ENCODE results near the gene S100A10. TPM values are rescaled to one million over a fixed set of nuclear protein-coding genes. Genes with fewer than 3 reads are reported as not detected.

S100A10 gene
- polyA plus RNA-seq, 1 experiment = 40.3 TPM

DNA sequence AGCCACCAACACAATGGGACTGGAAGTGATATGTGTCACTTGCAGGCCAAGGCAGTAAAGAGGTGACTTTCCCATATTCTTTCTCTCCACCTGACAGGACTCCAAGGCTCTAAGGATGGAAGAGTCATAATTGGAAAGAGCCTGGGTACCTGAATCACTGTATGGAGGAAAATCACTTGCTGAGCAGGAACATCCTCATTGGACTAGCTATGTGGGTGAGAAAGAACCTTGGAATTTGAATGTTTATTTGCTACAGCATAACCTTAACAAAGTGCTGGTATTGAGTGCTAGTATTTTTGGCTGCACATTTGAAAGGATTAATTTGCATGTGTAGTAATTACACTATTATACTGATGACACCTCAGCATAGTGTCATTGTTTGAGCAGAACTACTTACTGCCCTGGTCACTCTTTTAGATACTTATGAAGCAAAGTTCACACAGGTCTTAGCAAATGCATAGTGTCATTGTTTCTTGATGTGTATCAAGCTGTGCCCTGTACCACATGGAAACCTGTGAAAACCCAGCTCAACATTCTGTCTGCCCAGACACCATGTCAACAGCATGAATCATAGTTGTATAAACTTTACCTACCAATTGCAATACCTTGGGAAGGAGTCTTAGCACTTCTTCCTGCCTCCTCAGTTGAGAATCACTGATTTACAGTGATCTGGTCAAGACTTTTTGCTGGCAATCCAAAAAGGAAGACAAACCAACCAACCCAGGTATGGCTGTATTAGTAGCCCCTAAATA lies 5.1 kb upstream of the S100A10 start:
- no peak for TF ChIP-seq CTCF (IDR thresholded peaks at IDR 0.05; ENCODE audit: insufficient read depth, low read depth, low read length)
- CTCF ChIA-PET = interaction anchor here (0.6 to 14.5 kb wide), 10 partner anchors 10 to 568 kb away, joined by 3 to 315 read pairs (median 8); no protein-coding TSS in a partner anchor
- POLR2A ChIA-PET = no interaction called here
- Histone ChIP-seq H3K27me3 (ENCODE audit: control insufficient read depth, insufficient read depth, low read length) (peaks cover 4% of the 10 kb centered on the region), H3K36me3 (ENCODE audit: control insufficient read depth, insufficient read depth, low read length) (no peaks in the 10 kb centered on the region), H3K4me3 (ENCODE audit: low read depth, low read length) (no peak overlapping the region)
- no peak for DNase-seq (ENCODE audit: low read depth)

- no peak overlapping the region for H3K4me3 ChIP-seq (ENCODE audit: low read depth, low read length)
- CTCF ChIA-PET = interaction anchor here (1.6 to 14.5 kb wide), 3 partner anchors 30 to 89 kb away, joined by 4 to 315 read pairs (median 299); no protein-coding TSS in a partner anchor
- TF ChIP-seq CTCF (IDR thresholded peaks at IDR 0.05; ENCODE audit: insufficient read depth, low read depth, low read length) = no peak
- POLR2A ChIA-PET = no interaction called here
- no peak for DNase-seq (ENCODE audit: low read depth)
- H3K27me3 ChIP-seq (ENCODE audit: control insufficient read depth, insufficient read depth, low read length) = no peaks in the 10 kb centered on the region
- H3K36me3 ChIP-seq (ENCODE audit: control insufficient read depth, insufficient read depth, low read length) = no peaks in the 10 kb centered on the region
These were observed 3.6 kb upstream of the S100A10 start for GRCh38 chr1:151997284-151997570.

DNA sequence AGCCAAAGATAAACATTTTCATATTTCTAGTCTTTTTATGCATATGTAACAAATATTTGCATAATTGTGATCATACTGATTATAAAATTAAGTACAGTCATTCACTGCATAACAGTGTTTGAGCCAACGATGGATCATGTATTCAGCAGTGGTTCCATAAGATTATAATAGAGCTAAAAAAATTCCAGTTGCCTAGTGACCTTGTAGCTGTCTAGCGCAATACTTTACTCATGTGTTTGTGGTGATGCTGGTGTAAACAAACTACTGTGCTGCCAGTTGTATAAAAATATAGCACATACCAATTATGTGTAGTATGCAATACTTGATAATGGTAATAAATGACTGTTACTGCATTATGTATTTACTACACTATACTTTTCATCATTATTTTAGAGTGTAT lies 2.1 kb upstream of the S100A10 start:
- no peaks in the 10 kb centered on the region for H3K36me3 ChIP-seq (ENCODE audit: control insufficient read depth, insufficient read depth, low read length)
- ChIA-PET CTCF (interaction anchor here (0.8 to 14.5 kb wide), 5 partner anchors 8 to 69 kb away, joined by 4 to 315 read pairs (median 8); no protein-coding TSS in a partner anchor), POLR2A (no interaction called here)
- TF ChIP-seq CTCF (IDR thresholded peaks at IDR 0.05; ENCODE audit: insufficient read depth, low read depth, low read length) = no peak
- H3K27me3 ChIP-seq (ENCODE audit: control insufficient read depth, insufficient read depth, low read length) = no peaks in the 10 kb centered on the region
- no peak overlapping the region for H3K4me3 ChIP-seq (ENCODE audit: low read depth, low read length)
- DNase-seq (ENCODE audit: low read depth) = no peak

- CTCF ChIA-PET = interaction anchor here (0.7 to 14.5 kb wide), 7 partner anchors 9 to 61 kb away, joined by 3 to 315 read pairs (median 5); no protein-coding TSS in a partner anchor
- TF ChIP-seq CTCF (IDR thresholded peaks at IDR 0.05; ENCODE audit: insufficient read depth, low read depth, low read length) = no peak
These were observed 1.3 kb upstream of the S100A10 start for GRCh38 chr1:151994956-151995355.

GRCh38 chr1:151993084-151993733 lies 450 bp downstream of the S100A10 start:
- POLR2A ChIA-PET = interaction anchor here (0.6 kb wide), 1 partner anchor 28 kb away, joined by 5 read pairs; no protein-coding TSS in a partner anchor
- no peaks in the 10 kb centered on the region for H3K27me3 ChIP-seq (ENCODE audit: control insufficient read depth, insufficient read depth, low read length)
- peak overlapping the region; percentile 89 for H3K4me3 ChIP-seq (ENCODE audit: low read depth, low read length)
- CTCF ChIA-PET = interaction anchor here (13.9 to 14.5 kb wide), 2 partner anchors 26 to 59 kb away, joined by 299 to 315 read pairs; no protein-coding TSS in a partner anchor
- DNase-seq (ENCODE audit: low read depth) = no peak
- no peak for TF ChIP-seq CTCF (IDR thresholded peaks at IDR 0.05; ENCODE audit: insufficient read depth, low read depth, low read length)
- no peaks in the 10 kb centered on the region for H3K36me3 ChIP-seq (ENCODE audit: control insufficient read depth, insufficient read depth, low read length)

More at GRCh38 chr1:151994956-151995355, 1.3 kb upstream of the S100A10 start:
- peak; percentile 94 for DNase-seq (ENCODE audit: low read depth)
- no peaks in the 10 kb centered on the region for H3K36me3 ChIP-seq (ENCODE audit: control insufficient read depth, insufficient read depth, low read length)
- no peaks in the 10 kb centered on the region for H3K27me3 ChIP-seq (ENCODE audit: control insufficient read depth, insufficient read depth, low read length)
- H3K4me3 ChIP-seq (ENCODE audit: low read depth, low read length) = no peak overlapping the region
- POLR2A ChIA-PET = no interaction called here

Data from BJ (cell line).